ENCODE measurements around the gene IFRD2.
A peak's percentile ranks its signal among the peaks of the same experiment; 100 is the strongest.

- no peak for TF ChIP-seq POLR2A (IDR thresholded peaks at IDR 0.05)
- TF ChIP-seq CTCF (IDR thresholded peaks at IDR 0.05 in 8 of 11, conservative IDR thresholded peaks at IDR 0.05 in 3 of 11) = peak in 1 of 11 experiments; percentile 34
Observed at GRCh38 chr3:50303013-50303815, 11.0 kb upstream of the IFRD2 start, which contains the start of gene HYAL1.

Measured in spleen (tissue), 7 donors.